ENCODE data around the gene GOLGA8R. TPM values are rescaled to one million over a fixed set of nuclear protein-coding genes. Genes with fewer than 3 reads are reported as not detected.
"Not testable (repeated sequence)": the region's sequence is repeated elsewhere in the genome, so short reads cannot be mapped to it uniquely, and the experiment has no call there.

The GOLGA8R gene
- total RNA-seq, 1 donor from 2014 or later: 0.58 TPM

DNA sequence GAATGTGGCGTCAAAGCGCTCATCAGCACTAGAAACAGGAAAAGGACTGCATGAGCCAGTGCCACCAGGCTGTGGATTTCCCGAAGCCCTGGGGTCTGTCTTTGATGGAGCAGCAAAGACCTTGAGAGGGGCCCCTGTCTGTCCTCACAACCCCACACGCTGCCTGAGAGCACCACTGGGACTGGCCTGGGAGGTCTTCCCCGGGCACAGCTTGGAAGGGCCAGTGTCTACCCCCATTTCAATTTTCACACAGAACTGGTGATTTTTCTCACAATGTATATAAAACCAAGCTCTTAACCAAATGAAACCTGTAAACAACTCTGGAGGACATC, 37.0 kb downstream of the GOLGA8R start:
- H3K9me3 Mint-ChIP-seq; H3K27me3 Mint-ChIP-seq (ENCODE audit: low read depth); H3K36me3 Mint-ChIP-seq (ENCODE audit: low read depth); DNase-seq (ENCODE audit: low read depth, low spot score); H3K4me1 Mint-ChIP-seq; H3K27ac Mint-ChIP-seq (ENCODE audit: unreplicated experiment); H3K4me3 Mint-ChIP-seq: not testable (repeated sequence)

DNA sequence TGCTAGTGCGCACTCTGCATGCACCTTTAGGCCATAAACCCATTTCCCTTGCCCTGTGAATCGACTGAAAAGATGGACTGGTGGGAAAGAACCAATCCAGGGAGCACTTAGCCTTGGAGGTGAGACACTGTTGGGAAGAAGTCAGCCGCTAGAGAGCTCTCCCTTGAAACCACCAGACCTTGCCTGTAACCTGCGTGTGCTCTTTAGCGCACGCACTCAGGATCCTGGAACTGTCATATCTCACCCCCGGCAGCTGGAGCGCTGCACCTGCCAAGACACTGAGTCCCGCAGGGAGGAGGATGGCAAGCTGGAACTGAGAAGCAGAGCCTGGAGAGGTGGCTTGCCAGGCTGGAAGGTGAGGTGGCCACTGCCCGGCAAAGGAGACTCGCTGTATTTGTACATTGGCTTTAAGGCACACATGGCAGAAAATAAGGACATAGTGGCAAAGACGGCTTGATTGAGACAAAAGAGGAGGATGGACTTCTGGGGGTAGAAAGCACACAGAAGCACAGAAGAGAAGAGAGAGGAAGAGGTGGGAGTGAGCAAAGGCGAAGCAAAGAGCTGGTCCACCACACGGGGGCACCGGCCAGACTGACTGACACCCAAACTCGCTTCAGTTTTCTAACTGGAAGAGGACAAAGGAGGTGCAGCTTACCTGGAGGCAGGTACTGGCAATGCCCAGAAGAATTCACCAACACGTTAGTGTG, 37.5 kb downstream of the GOLGA8R start:
- H3K4me1 Mint-ChIP-seq; DNase-seq (ENCODE audit: low read depth, low spot score); H3K36me3 Mint-ChIP-seq (ENCODE audit: low read depth); H3K9me3 Mint-ChIP-seq; H3K27me3 Mint-ChIP-seq (ENCODE audit: low read depth); H3K4me3 Mint-ChIP-seq; H3K27ac Mint-ChIP-seq (ENCODE audit: unreplicated experiment): not testable (repeated sequence)

DNA sequence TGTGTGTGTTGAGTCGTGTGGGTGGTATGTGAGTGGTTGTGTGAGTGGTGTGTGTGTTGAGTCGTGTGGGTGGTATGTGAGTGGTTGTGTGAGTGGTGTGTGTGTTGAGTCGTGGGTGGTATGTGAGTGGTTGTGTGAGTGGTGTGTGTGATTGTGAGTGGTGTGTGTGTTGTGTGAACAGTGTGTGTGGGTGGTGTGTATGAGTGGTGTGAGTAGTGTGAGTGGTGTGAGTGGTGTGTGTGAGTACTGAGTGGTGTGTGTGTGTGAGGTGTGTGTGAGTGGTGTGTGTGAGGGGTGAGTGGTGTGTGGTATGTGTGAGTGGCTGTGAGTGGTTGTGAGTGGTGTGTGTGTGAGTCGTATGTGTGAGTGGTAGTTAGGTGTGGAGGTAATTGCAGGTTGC, 38.2 kb downstream of the GOLGA8R start:
- not testable (repeated sequence) for H3K4me1 Mint-ChIP-seq; H3K27me3 Mint-ChIP-seq (ENCODE audit: low read depth); DNase-seq (ENCODE audit: low read depth, low spot score); H3K36me3 Mint-ChIP-seq (ENCODE audit: low read depth); H3K9me3 Mint-ChIP-seq; H3K4me3 Mint-ChIP-seq
- peak overlapping the region; percentile 81 for H3K27ac Mint-ChIP-seq (ENCODE audit: unreplicated experiment)

DNA sequence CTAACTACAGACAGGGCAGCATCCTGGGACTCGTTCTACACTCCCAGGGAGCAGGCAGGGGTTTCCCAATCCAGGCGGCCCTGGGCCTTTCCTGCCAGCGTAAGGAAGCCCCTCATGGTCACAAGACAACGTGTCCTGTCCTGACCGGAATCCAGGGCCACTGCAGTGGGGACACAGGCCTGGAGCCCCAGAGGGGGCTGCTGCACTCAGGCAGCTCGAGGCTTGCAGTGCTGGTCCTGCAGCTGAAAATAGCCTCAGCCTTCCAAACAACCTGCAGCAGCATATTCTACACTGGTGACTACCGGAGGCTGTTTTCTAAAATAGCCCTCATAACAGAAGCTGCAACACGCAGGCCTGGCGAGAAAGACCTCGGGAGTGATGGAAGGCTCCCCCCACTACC, 39.2 kb downstream of the GOLGA8R start:
- not testable (repeated sequence) for H3K36me3 Mint-ChIP-seq (ENCODE audit: low read depth); DNase-seq (ENCODE audit: low read depth, low spot score); H3K9me3 Mint-ChIP-seq; H3K4me3 Mint-ChIP-seq; H3K27ac Mint-ChIP-seq (ENCODE audit: unreplicated experiment); H3K4me1 Mint-ChIP-seq; H3K27me3 Mint-ChIP-seq (ENCODE audit: low read depth)

DNA sequence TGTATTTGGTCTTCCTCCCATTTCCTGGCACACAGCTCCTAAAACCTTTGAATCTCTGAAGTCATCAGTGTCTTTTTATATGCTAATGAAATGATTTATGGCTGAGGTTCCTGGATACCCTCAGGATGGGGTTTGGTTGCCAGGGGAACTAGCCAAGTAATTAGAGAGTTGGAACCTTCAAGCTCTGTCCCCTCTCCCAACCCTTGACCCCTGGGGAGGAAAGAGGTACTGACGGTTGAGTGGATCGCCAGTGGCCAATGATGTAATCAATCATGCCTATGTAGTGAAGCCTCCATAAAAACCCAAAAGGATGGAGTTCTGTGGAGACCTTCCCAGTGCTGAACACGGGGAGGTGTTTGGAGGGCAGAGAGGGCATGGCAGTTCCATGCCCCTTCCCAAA, 45.8 kb downstream of the GOLGA8R start:
- DNase-seq (ENCODE audit: low read depth, low spot score); H3K9me3 Mint-ChIP-seq; H3K27ac Mint-ChIP-seq (ENCODE audit: unreplicated experiment); H3K36me3 Mint-ChIP-seq (ENCODE audit: low read depth); H3K4me1 Mint-ChIP-seq; H3K27me3 Mint-ChIP-seq (ENCODE audit: low read depth); H3K4me3 Mint-ChIP-seq: not testable (repeated sequence)

DNA sequence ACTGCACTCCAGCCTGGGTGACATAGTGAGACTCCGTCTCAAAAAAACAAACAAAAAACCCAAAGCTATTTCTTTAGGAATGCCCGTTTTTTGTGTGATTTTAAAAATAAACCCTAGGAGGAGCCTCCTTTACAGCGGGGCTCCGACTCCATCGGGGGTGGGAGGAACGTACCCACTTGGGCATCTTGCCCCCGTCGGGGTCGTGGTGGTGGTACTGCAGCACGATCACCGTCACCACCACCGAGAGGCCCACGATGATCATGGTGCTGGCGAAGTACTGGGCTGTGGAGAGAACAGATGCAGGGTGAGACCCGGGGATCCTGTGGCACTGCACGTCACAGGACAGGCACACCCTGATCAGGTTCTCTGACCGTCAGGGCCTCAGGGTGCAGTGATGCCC, 46.8 kb downstream of the GOLGA8R start:
- not testable (repeated sequence) for DNase-seq (ENCODE audit: low read depth, low spot score); H3K4me3 Mint-ChIP-seq

DNA sequence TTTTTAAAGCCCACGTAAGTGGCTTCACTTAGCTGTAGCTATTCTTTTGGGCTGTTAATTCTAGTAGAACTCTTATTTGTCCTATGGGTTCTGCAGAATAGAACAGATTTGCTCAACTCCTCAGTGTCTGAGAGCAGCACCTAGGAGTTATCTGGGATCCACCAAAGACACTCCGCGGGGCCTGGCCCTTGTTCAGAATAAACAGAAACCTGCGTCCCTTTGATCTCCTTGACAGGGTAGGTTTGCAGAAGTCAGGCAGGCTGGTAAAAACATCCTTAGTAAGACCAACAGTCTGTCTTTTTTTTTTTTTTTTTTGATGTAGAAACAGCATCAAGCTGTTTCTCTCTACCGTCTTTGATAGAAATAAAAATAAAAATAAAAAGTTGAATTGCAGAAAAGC, 52.7 kb downstream of the GOLGA8R start:
- not testable (repeated sequence) for H3K4me3 Mint-ChIP-seq; DNase-seq (ENCODE audit: low read depth, low spot score); H3K27me3 Mint-ChIP-seq (ENCODE audit: low read depth); H3K4me1 Mint-ChIP-seq; H3K9me3 Mint-ChIP-seq; H3K36me3 Mint-ChIP-seq (ENCODE audit: low read depth); H3K27ac Mint-ChIP-seq (ENCODE audit: unreplicated experiment)

More for the DNA sequence above, 46.8 kb downstream of the GOLGA8R start:
- H3K27me3 Mint-ChIP-seq (ENCODE audit: low read depth); H3K36me3 Mint-ChIP-seq (ENCODE audit: low read depth); H3K4me1 Mint-ChIP-seq; H3K27ac Mint-ChIP-seq (ENCODE audit: unreplicated experiment); H3K9me3 Mint-ChIP-seq: not testable (repeated sequence)

DNA sequence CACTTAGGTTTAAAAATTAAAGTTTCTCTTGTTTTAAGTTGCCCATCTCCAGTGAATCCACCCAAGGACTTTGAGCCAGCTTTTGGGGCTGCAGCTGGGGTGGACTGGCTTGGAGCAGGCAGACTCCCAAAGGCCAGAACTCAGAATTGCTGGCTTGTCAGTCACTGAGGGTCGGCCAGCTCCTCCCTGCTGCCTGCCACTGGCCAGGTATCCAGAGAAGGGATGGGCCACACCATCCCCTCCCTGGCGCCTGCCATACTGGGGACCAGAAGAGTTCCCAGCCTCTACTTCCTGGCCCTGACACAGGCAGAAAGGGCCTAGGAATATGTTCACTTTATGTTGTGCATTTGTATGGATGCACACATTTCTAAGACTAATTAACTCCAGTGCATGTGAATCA, 53.1 kb downstream of the GOLGA8R start:
- not testable (repeated sequence) for H3K36me3 Mint-ChIP-seq (ENCODE audit: low read depth)

DNA sequence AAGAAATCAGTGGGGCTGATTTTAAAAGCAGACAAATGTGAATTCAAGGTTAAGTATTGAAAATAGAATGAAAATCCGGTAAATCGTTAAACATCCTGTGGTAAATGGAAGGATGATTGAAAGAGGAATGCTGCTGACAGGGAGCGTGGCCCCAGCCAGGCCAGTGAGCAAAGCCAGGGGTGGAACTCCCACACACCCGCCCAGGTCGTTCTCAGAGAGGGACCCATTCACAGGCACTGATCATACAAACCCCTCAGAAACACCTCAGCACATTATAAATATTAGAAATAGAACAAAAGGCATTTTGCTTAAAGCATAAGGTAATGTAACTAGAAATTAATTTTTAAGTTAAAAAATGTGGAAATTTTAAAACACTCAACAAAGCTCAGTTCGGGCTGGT, 59.0 kb downstream of the GOLGA8R start:
- not testable (repeated sequence) for H3K4me3 Mint-ChIP-seq; H3K36me3 Mint-ChIP-seq (ENCODE audit: low read depth); DNase-seq (ENCODE audit: low read depth, low spot score); H3K27ac Mint-ChIP-seq (ENCODE audit: unreplicated experiment); H3K9me3 Mint-ChIP-seq; H3K4me1 Mint-ChIP-seq; H3K27me3 Mint-ChIP-seq (ENCODE audit: low read depth)

More for the DNA sequence above, 53.1 kb downstream of the GOLGA8R start:
- H3K4me3 Mint-ChIP-seq; H3K27ac Mint-ChIP-seq (ENCODE audit: unreplicated experiment); DNase-seq (ENCODE audit: low read depth, low spot score); H3K27me3 Mint-ChIP-seq (ENCODE audit: low read depth); H3K9me3 Mint-ChIP-seq; H3K4me1 Mint-ChIP-seq: not testable (repeated sequence)

Other genes with a start within 250 kb of the GOLGA8R start
- 8.7 and 12.7 TPM in 2 replicates for gene CHRFAM7A, start 20.7 kb downstream of the GOLGA8R start, total RNA-seq
- gene GOLGA8Q, start 137.8 kb upstream of the GOLGA8R start, total RNA-seq: not detected in 2 replicates
- 2.1 and 2.4 TPM in 2 replicates for gene GOLGA8H, start 189.8 kb upstream of the GOLGA8R start, total RNA-seq

Measured in neural crest cell (in vitro differentiated cells).